Pancreas (tissue), 10 donors: ENCODE data around the gene IL31RA. TPM values are rescaled to one million over a fixed set of nuclear protein-coding genes. Genes with fewer than 3 reads are reported as not detected.

Experiments
- ATAC-seq, 4 donors: fragments of 200-7000 bp; cut with Tn5 transposase; one replicate each; pipeline versions ENCODE4 v1.8.0 to v1.9.1; 2020; ENCODE audit warnings: mild to moderate bottlenecking in 4 of 4, moderate library complexity in 4 of 4
- DNase-seq, 6 donors: peaks; one replicate each; pipeline ENCODE4 v3.0.0-alpha.2; 2020
- FAIRE-seq: peaks from 2 replicates; lab custom pipeline; 2012; peaks lifted over from hg19 to GRCh38; lab: Jason Lieb, UNC
- H3K27ac ChIP-seq, 4 donors: fragments of 200-600 bp; sonication (generic); 1 replicate in 3 of 4; 2 replicates in 1 of 4; pipeline versions ENCODE4 v1.5.0 to v1.8.0; 2020
- H3K27me3 ChIP-seq, 4 donors: fragments of 200-600 bp; one replicate each; pipeline ENCODE4 v1.8.0; 2021
- H3K36me3 ChIP-seq, 3 donors: fragments of 200-600 bp; sonication (generic) in 1 of 3; one replicate each; pipeline versions ENCODE4 v1.5.0 to v1.8.0; 2020 to 2021
- H3K4me1 ChIP-seq, 3 donors: fragments of 200-600 bp; one replicate each; pipeline ENCODE4 v1.8.0; 2021
- H3K4me3 ChIP-seq, 4 donors: fragments of 200-600 bp; sonication (generic) in 2 of 4; one replicate each; pipeline versions ENCODE4 v1.5.0 to v1.8.0; 2020 to 2021
- H3K9me3 ChIP-seq, 4 donors: fragments of 200-600 bp; one replicate each; pipeline ENCODE4 v1.8.0; 2021
- WGBS, 2 donors: extraction: QIAGEN DNeasy Blood & Tissue Kit; methylation state at CpG; one replicate each; pipeline ENCODE4 v1.1.7; 2013; 5-methylcytosine and 5-hydroxymethylcytosine counted together
- intact Hi-C, 3 donors: fragments of 100-400 bp; cut with DNase I; formaldehyde crosslinking; loops; one replicate each; pipeline versions ENCODE4 v1.11.1 to v1.14.2; 2022
- polyA plus RNA-seq, 2 donors: library from polyadenylated mRNA; stranded (reverse); fragments of 200-250 nt; gene quantifications; one replicate each; pipeline ENCODE4 v1.2.3, GENCODE V29; 2013
- total RNA-seq, 6 donors: library from RNA; stranded (reverse); fragmentation: NEBNext Ultra II Directional in 4 of 6; extraction: Animal tissue kit (Norgen Biotek cat#: 25700) in 4 of 6; gene quantifications; one replicate each; pipeline versions ENCODE4 v1.2.1 to v1.2.4, GENCODE V29; 2021 to 2023
- TF ChIP-seq, protein P1 (sequence below), 4 donors: fragments of 200-600 bp; sonication (generic) in 3 of 4; IDR thresholded peaks; one replicate each; pipeline versions ENCODE4 v1.5.0 to v1.8.0; 2021; ENCODE audit warnings: antibody characterized with exemption in 4 of 4
- donor health status: healthy with polysubstance abuse.
- donor health status: DM: no; HTN: no; CAD: no; lungs with moderate emphysema.
- donor health status: DM: no; HTN: no; CAD: no.
- donor health status: control.
- donor health status: control.
- donor health status: Bipolar disorder and iron deficiency.
- donor health status: DM: yes; HTN: yes; CAD: no.
- donor health status: DM: no; HTN: no; CAD: no.
- donor health status: DM: no; HTN: no; CAD: no.
- donor health status: DM: yes; HTN: yes; CAD: no.

The IL31RA gene
- total and polyA plus RNA-seq, 8 donors = 0.07 to 0.44 (median 0.24) TPM

DNA sequence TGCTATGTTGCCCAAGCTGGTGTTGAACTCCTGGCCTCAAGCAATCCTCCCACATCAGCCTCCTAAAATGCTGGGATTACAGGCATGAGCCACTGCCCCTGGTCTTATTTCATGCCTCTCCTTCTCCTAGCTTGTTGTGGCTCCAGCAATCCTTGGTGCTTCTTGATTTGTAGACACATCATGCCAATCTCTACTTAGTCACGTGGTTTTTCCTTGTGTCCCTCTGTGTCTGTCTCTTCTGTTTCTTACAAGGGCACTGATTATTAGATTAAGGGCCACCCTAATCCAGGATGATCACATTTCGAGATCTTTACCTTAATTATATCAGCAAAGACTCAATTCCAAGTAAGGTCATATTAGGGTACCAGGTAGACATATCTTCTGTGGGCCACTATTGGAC lies 9.2 kb upstream of the IL31RA start:
- no peaks in the 10 kb centered on the region for H3K27me3 ChIP-seq
- TF ChIP-seq, protein P1, sequence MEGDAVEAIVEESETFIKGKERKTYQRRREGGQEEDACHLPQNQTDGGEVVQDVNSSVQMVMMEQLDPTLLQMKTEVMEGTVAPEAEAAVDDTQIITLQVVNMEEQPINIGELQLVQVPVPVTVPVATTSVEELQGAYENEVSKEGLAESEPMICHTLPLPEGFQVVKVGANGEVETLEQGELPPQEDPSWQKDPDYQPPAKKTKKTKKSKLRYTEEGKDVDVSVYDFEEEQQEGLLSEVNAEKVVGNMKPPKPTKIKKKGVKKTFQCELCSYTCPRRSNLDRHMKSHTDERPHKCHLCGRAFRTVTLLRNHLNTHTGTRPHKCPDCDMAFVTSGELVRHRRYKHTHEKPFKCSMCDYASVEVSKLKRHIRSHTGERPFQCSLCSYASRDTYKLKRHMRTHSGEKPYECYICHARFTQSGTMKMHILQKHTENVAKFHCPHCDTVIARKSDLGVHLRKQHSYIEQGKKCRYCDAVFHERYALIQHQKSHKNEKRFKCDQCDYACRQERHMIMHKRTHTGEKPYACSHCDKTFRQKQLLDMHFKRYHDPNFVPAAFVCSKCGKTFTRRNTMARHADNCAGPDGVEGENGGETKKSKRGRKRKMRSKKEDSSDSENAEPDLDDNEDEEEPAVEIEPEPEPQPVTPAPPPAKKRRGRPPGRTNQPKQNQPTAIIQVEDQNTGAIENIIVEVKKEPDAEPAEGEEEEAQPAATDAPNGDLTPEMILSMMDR (IDR thresholded peaks at IDR 0.05) = no peak
- H3K4me1 ChIP-seq = no peaks in the 10 kb centered on the region
- DNase-seq (no peak), ATAC-seq (no peak), FAIRE-seq (no peak)
- H3K36me3 ChIP-seq = no peaks in the 10 kb centered on the region
- H3K27ac ChIP-seq = no peak overlapping the region
- intact Hi-C loops = no loop called here
- WGBS, 2 donors = 79 to 88% methylated on average over 2 of the region's 2 CpGs
- no peaks in the 10 kb centered on the region for H3K9me3 ChIP-seq
- H3K4me3 ChIP-seq = no peak overlapping the region

DNA sequence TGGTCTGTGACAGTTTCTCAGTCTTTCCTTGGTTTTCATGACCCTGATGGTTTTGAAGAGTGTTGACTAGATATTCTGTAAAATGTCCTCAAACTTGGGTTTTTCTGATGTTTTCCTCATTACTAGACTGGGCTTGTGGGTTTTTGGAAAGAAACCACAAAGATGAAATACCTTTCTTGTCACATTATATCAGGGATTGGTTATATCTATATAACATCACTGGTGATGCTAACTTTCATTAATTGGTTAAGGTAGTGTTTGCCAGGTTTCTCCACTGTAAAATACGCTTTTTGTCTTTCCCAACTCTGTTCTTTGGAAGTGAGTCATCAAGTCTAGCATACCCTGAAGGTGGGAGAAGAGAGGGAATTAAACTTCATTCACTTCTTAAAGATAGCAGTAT lies 3.3 kb upstream of the IL31RA start:
- no peaks in the 10 kb centered on the region for H3K4me1 ChIP-seq
- FAIRE-seq (no peak), ATAC-seq (no peak), DNase-seq (no peak)
- 78 to 86% methylated on average over 1 of the region's 1 CpG for WGBS, 2 donors
- TF ChIP-seq, protein P1 (IDR thresholded peaks at IDR 0.05) = no peak
- no peak overlapping the region for H3K27ac ChIP-seq
- H3K27me3 ChIP-seq = no peaks in the 10 kb centered on the region
- no peaks in the 10 kb centered on the region for H3K9me3 ChIP-seq
- H3K36me3 ChIP-seq = no peaks in the 10 kb centered on the region
- intact Hi-C loops = no loop called here
- H3K4me3 ChIP-seq = no peak overlapping the region

DNA sequence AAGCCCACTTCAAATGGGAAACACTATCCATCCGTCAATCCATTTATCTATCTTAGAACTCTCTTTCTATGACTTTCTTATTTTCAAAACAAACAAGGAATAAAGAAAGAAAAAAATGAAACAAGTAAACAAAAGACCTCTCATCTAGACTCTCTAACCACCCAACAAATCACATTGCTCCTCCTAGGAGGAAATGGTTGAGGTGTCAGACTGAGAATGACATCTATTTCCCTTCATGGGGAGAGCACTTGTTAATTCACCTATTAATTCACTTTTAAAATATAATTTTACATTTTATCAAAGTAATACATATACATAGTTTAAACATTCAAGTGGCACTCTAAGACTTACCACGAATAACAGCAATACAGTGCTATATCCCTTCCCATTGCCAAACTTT lies 2.4 kb upstream of the IL31RA start:
- Histone ChIP-seq H3K9me3 (no peaks in the 10 kb centered on the region), H3K27me3 (no peaks in the 10 kb centered on the region), H3K4me3 (no peak overlapping the region), H3K27ac (no peak overlapping the region), H3K36me3 (no peaks in the 10 kb centered on the region), H3K4me1 (no peaks in the 10 kb centered on the region)
- 72 to 80% methylated on average over 2 of the region's 2 CpGs for WGBS, 2 donors
- FAIRE-seq (no peak), ATAC-seq (no peak), DNase-seq (no peak)
- TF ChIP-seq, protein P1 (IDR thresholded peaks at IDR 0.05) = no peak
- intact Hi-C loops = no loop called here

DNA sequence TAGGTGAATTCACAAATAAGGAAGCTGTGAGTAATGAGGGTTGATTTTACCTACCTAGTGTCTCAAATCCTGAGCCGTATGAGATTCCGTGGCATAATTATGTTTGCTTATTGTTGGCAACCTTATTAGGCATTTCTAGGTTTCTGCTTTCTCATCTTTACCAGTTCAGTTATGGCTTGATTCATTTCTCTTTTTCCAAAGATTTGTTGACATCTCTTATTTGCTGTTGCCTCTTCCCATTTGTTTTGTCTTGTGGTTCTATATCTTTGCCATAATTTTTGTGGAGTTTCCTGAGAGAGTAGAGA lies 470 bp downstream of the IL31RA start:
- Histone ChIP-seq H3K27ac (no peak overlapping the region), H3K9me3 (no peaks in the 10 kb centered on the region), H3K4me3 (no peak overlapping the region), H3K36me3 (no peaks in the 10 kb centered on the region), H3K4me1 (no peaks in the 10 kb centered on the region), H3K27me3 (no peaks in the 10 kb centered on the region)
- intact Hi-C loops = no loop called here
- FAIRE-seq (no peak), ATAC-seq (no peak), DNase-seq (no peak)
- 72 to 75% methylated on average over 2 of the region's 2 CpGs for WGBS, 2 donors
- TF ChIP-seq, protein P1 (IDR thresholded peaks at IDR 0.05) = no peak

DNA sequence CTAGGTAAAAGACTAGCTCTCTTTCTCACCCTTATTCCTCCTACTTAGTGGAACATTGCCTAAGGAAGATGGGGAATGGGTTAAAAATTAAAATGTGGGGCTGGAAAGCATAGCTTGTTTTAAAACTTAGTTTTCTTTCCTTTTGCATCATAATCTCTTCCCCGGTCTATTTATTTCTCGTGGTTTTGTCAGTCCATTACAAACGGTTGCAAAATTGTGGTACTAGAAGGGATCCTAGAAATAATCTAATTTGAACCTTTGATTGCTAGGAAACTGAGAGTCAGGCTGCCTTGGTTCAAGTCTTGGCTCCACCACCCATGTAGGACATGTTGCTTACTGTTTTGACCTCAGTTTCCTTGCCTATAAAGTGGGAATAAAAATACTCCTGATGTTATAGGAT lies 1.3 kb downstream of the IL31RA start:
- Histone ChIP-seq H3K9me3 (no peaks in the 10 kb centered on the region), H3K4me1 (no peaks in the 10 kb centered on the region), H3K27me3 (no peaks in the 10 kb centered on the region), H3K36me3 (no peaks in the 10 kb centered on the region), H3K4me3 (no peak overlapping the region), H3K27ac (no peak overlapping the region)
- intact Hi-C loops = no loop called here
- no peak for FAIRE-seq
- WGBS, 2 donors = 65 to 73% methylated on average over 3 of the region's 3 CpGs
- ATAC-seq = no peak
- no peak for DNase-seq
- TF ChIP-seq, protein P1 (IDR thresholded peaks at IDR 0.05) = no peak
